Fibroblast of lung (primary cell): ENCODE results near the gene ZDHHC22. TPM values are rescaled to one million over a fixed set of nuclear protein-coding genes. Genes with fewer than 3 reads are reported as not detected.
A peak's percentile ranks its signal among the peaks of the same experiment; 100 is the strongest.

Source experiments
- DNase-seq, 2 donors: peaks; one replicate each; pipeline versions ENCODE4 v3.0.0 to v3.0.0-alpha.2; 2010; ENCODE audit warnings: low read depth in 2 of 2
- H2AFZ ChIP-seq: 2 replicates; pipeline ENCODE4 v1.5.1; 2012; ENCODE audit warnings: low read length, control low read depth, inconsistent platforms
- H3K27ac ChIP-seq: 2 replicates; pipeline ENCODE4 v1.5.1; 2011; ENCODE audit warnings: low read length, control low read depth; ENCODE audit not compliant: insufficient read depth
- H3K27me3 ChIP-seq: 2 replicates; pipeline ENCODE4 v1.5.1; 2011; ENCODE audit warnings: mild to moderate bottlenecking, low read length; ENCODE audit not compliant: control insufficient read depth, insufficient read depth
- H3K36me3 ChIP-seq: 2 replicates; pipeline ENCODE4 v1.5.1; 2011; ENCODE audit warnings: low read length; ENCODE audit not compliant: control insufficient read depth, insufficient read depth
- H3K4me1 ChIP-seq: 2 replicates; pipeline ENCODE4 v1.5.1; 2011; ENCODE audit warnings: low read length; ENCODE audit not compliant: control insufficient read depth, insufficient read depth; ENCODE audit errors: extremely low read depth
- H3K4me2 ChIP-seq: 2 replicates; pipeline ENCODE4 v1.5.1; 2011; ENCODE audit warnings: low read length, control low read depth; ENCODE audit not compliant: insufficient read depth; ENCODE audit errors: extremely low read depth
- H3K4me3 ChIP-seq, 4 experiments: fragments of 200-600 bp in 1 of 4; sonication (generic) in 1 of 4; replicated peaks in 1 of 4; 2 replicates each; pipeline ENCODE4 v1.5.1; 2011 to 2016; ENCODE audit warnings: low read length in 4 of 4, low read depth in 3 of 4, mild to moderate bottlenecking in 3 of 4, control low read depth in 2 of 4, inconsistent platforms in 1 of 4, mixed read lengths in 1 of 4; ENCODE audit not compliant: insufficient read depth in 1 of 4; ENCODE audit errors: control extremely low read depth in 1 of 4
- H3K79me2 ChIP-seq: 2 replicates; pipeline ENCODE4 v1.5.1; 2012; ENCODE audit warnings: mild to moderate bottlenecking, low read length, inconsistent platforms; ENCODE audit not compliant: control insufficient read depth, insufficient read depth
- H3K9ac ChIP-seq: 2 replicates; pipeline ENCODE4 v1.5.1; 2011; ENCODE audit warnings: mild to moderate bottlenecking, low read length, control low read depth; ENCODE audit not compliant: insufficient read depth
- H3K9me3 ChIP-seq: 2 replicates; pipeline ENCODE4 v1.5.1; 2012; ENCODE audit warnings: low read depth, low read length; ENCODE audit not compliant: control insufficient read depth, insufficient read depth
- H4K20me1 ChIP-seq: 2 replicates; pipeline ENCODE4 v1.5.1; 2011; ENCODE audit warnings: low read length; ENCODE audit not compliant: control insufficient read depth, insufficient read depth; ENCODE audit errors: extremely low read depth
- EZH2 ChIP-seq: IDR thresholded peaks from 2 replicates; pipeline ENCODE4 v1.5.1; 2012; ENCODE audit warnings: low read length, control low read depth, mild to moderate bottlenecking; ENCODE audit errors: missing control alignments
- polyA plus RNA-seq, 2 donors: library from polyadenylated mRNA; depleted of rRNA in 1 of 2; stranded (reverse) in 1 of 2; unstranded in 1 of 2; fragments of >200 nt; gene quantifications; 2 replicates each; pipeline ENCODE4 v1.2.1, GENCODE V29; 2011 to 2012; ENCODE audit warnings: missing spikeins in 1 of 2
- total RNA-seq: library from RNA; depleted of rRNA; stranded (reverse); fragments of >200 nt; gene quantifications from 2 replicates; pipeline ENCODE4 v1.2.1, GENCODE V29; 2014
- TF ChIP-seq, protein P1 (sequence below), 2 donors: IDR thresholded peaks in 1 of 2; conservative IDR thresholded peaks in 1 of 2; 1 replicate in 1 of 2; 2 replicates in 1 of 2; pipeline ENCODE4 v1.5.1; 2011 to 2012; ENCODE audit warnings: low read length in 2 of 2, control low read depth in 1 of 2, inconsistent platforms in 1 of 2, low read depth in 1 of 2, mild to moderate bottlenecking in 1 of 2

ZDHHC22 gene
- total and polyA plus RNA-seq, 2 donors (not counting 1 experiment from before 2014, with no cell fraction given): not detected

GRCh38 chr14:77142005-77142800 lies 612 bp upstream of the ZDHHC22 start:
- H3K36me3 ChIP-seq: no peaks in the 10 kb centered on the region
- H3K4me2 ChIP-seq: no peak overlapping the region
- no peak overlapping the region for H3K27ac ChIP-seq
- no peak overlapping the region for H3K9ac ChIP-seq
- H2AFZ ChIP-seq: no peak overlapping the region
- H3K9me3 ChIP-seq: no peaks in the 10 kb centered on the region
- H3K4me1 ChIP-seq: no peaks in the 10 kb centered on the region
- H4K20me1 ChIP-seq: no peaks in the 10 kb centered on the region
- DNase-seq: no peak
- no peaks in the 10 kb centered on the region for H3K79me2 ChIP-seq
- H3K4me3 ChIP-seq: no peak overlapping the region
- peaks cover 64% of the 10 kb centered on the region for H3K27me3 ChIP-seq
- TF ChIP-seq, protein P1, sequence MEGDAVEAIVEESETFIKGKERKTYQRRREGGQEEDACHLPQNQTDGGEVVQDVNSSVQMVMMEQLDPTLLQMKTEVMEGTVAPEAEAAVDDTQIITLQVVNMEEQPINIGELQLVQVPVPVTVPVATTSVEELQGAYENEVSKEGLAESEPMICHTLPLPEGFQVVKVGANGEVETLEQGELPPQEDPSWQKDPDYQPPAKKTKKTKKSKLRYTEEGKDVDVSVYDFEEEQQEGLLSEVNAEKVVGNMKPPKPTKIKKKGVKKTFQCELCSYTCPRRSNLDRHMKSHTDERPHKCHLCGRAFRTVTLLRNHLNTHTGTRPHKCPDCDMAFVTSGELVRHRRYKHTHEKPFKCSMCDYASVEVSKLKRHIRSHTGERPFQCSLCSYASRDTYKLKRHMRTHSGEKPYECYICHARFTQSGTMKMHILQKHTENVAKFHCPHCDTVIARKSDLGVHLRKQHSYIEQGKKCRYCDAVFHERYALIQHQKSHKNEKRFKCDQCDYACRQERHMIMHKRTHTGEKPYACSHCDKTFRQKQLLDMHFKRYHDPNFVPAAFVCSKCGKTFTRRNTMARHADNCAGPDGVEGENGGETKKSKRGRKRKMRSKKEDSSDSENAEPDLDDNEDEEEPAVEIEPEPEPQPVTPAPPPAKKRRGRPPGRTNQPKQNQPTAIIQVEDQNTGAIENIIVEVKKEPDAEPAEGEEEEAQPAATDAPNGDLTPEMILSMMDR (conservative IDR thresholded peaks at IDR 0.05 in 1 of 2, IDR thresholded peaks at IDR 0.05 in 1 of 2; ENCODE audit: low read depth in 1 of 2, low read length in 2 of 2): no peak
- peak; percentile 76 for TF ChIP-seq EZH2

DNA sequence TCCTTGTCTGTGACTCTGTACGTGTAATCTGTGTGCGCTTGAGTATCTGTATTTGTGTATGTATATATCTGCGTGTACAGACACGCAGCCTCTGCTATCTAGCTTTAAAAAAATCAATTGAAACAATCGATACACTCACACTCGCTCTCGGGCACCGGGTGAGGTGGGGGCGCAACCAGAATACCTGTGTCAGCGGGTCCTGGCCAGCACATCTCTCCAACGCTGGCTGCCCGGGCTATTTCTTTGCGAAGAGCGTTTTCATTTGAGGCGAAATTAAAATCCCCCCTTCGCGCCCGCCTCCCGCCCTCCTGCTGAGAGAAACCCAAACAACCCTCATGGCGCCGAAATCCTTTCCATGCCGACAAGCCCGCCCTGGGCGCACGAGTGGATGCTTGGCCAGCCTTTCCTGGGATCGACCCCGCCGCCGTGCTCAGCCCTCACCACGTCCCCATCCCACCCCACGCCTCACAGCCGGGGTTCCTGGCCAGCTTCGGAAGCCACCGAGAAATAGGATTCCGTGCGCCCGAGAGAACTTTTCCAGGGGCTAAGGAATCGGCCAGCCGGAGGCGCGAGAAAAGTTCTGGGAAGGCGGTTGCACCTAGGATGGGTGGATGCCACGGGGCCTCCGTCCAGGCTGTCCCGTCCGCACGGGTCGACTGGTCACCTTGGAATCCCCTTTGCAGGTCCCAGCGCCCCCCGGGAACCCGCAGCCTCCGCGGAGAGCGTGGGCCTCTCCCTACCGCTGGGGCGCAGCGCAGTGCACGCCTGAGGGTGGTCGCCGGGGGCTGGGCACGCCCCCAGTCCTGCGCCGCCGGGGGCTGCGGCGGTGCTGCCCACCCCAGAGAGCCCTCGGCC lies 1.0 kb downstream of the ZDHHC22 start:
- no peak for DNase-seq
- Histone ChIP-seq H3K4me3 (no peak overlapping the region), H3K79me2 (no peaks in the 10 kb centered on the region), H2AFZ (no peak overlapping the region), H3K9me3 (no peaks in the 10 kb centered on the region), H3K36me3 (no peaks in the 10 kb centered on the region), H4K20me1 (no peaks in the 10 kb centered on the region), H3K27ac (no peak overlapping the region), H3K4me1 (no peaks in the 10 kb centered on the region), H3K9ac (no peak overlapping the region), H3K4me2 (peak overlapping the region; percentile 25), H3K27me3 (peaks cover 56% of the 10 kb centered on the region)
- TF ChIP-seq, protein P1 (conservative IDR thresholded peaks at IDR 0.05 in 1 of 2, IDR thresholded peaks at IDR 0.05 in 1 of 2; ENCODE audit: low read depth in 1 of 2, low read length in 2 of 2): no peak
- TF ChIP-seq EZH2: peak; percentile 61

GRCh38 chr14:77139540-77140358 lies 1.8 kb downstream of the ZDHHC22 start:
- peaks cover 55% of the 10 kb centered on the region for H3K27me3 ChIP-seq
- no peak overlapping the region for H3K4me2 ChIP-seq

More at GRCh38 chr14:77139540-77140358, 1.8 kb downstream of the ZDHHC22 start:
- Histone ChIP-seq H3K4me3 (no peak overlapping the region), H3K36me3 (no peaks in the 10 kb centered on the region), H2AFZ (no peak overlapping the region), H4K20me1 (no peaks in the 10 kb centered on the region), H3K79me2 (no peaks in the 10 kb centered on the region), H3K4me1 (no peaks in the 10 kb centered on the region), H3K9me3 (no peaks in the 10 kb centered on the region), H3K9ac (no peak overlapping the region), H3K27ac (no peak overlapping the region)
- TF ChIP-seq, protein P1 (conservative IDR thresholded peaks at IDR 0.05 in 1 of 2, IDR thresholded peaks at IDR 0.05 in 1 of 2; ENCODE audit: low read depth in 1 of 2, low read length in 2 of 2): peak; percentile 30 to 34
- peak; percentile 85 for TF ChIP-seq EZH2
- DNase-seq: no peak
